ENCODE results near the gene XPO6.
A peak's percentile ranks its signal among the peaks of the same experiment; 100 is the strongest.
"Not testable (repeated sequence)": the region's sequence is repeated elsewhere in the genome, so short reads cannot be mapped to it uniquely, and the experiment has no call there.

Gene XPO6

DNA sequence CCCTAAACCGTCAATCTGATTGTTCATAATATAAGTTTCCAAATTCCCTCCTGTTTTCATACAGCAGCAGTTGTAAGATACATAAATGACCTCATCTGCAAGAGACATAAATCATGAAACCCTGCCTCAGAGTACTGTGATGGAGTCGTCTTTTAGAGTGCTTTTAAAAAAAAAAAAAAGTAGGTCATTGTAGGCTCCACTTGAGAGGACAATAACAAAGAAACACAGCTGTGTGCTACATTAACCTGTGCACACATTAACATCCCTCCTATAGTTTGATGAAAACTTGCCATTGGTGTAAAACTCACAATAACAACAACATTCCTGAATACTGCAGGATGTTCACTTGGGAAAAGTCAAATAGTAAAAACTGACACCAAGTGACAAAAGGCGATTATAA is 56.5 kb downstream of the XPO6 start:
- no peak for DNase-seq (ENCODE audit: low read depth in 2 of 3, low spot score in 1 of 3)

DNA sequence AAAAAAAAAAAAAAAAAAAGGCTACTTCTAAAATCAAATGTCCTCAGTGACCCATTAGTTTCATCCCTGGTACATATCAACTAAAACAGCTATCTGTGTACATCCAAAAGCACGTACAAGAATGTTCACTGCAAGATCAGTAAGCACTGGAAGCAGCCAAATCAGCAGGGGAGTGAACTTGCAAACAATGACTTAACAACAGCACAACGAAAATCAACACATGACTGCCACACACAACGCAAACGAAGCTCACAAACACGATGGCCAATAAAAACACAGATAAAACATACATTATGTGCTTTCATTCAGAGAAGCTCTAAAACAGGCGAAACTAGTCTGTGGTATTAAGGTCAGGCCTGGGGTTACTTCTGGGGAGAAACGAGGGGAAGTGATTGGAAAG is 60.6 kb downstream of the XPO6 start:
- DNase-seq (ENCODE audit: low read depth in 2 of 3, low spot score in 1 of 3): no peak

DNA sequence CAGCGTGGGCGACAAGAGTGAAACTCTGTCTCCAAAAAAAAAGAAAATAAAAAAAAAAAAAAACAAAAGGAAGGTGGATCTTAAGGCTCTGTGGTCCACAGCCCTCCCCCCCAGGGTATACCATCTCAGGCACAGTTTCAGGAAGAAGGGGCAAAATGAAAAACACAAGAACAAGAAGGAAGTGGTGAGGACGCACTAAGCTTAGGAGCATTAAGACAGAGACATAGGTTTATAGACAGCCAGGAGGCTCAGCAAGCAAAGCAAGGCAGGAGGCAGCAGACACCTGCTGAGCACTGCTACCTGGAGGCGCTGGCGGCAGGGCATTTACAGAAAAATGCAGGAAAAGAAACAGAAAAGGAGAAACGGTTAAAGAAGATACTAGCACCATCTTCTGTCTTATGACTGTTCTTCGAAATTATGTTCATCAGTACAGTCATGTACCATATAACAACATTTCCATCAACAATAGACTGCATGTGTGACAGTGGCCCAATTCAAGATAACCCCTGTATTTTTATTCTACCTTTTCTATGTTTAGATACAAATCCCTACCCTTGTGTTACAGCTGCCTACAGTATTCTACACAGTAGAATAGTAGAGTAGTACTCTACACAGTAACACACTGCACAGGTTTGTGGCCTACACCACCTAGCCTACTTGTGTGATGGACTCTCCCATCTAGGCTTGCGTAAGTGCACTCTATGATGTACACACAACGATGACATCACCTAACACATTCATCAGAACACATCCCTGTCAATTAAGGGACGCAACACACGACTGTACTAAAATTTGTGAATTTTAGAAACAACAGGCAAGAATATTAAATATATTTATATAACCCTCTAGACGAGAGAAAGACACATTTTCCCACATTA is 62.5 kb downstream of the XPO6 start:
- DNase-seq (ENCODE audit: low read depth in 2 of 3, low spot score in 1 of 3): no peak

GRCh38 chr16:28146536-28146935 is 65.2 kb downstream of the XPO6 start:
- no peak for DNase-seq (ENCODE audit: low read depth in 2 of 3, low spot score in 1 of 3)

- DNase-seq (ENCODE audit: low read depth in 2 of 3, low spot score in 1 of 3): no peak
Observed at GRCh38 chr16:28145796-28146195, 66.0 kb downstream of the XPO6 start.

DNA sequence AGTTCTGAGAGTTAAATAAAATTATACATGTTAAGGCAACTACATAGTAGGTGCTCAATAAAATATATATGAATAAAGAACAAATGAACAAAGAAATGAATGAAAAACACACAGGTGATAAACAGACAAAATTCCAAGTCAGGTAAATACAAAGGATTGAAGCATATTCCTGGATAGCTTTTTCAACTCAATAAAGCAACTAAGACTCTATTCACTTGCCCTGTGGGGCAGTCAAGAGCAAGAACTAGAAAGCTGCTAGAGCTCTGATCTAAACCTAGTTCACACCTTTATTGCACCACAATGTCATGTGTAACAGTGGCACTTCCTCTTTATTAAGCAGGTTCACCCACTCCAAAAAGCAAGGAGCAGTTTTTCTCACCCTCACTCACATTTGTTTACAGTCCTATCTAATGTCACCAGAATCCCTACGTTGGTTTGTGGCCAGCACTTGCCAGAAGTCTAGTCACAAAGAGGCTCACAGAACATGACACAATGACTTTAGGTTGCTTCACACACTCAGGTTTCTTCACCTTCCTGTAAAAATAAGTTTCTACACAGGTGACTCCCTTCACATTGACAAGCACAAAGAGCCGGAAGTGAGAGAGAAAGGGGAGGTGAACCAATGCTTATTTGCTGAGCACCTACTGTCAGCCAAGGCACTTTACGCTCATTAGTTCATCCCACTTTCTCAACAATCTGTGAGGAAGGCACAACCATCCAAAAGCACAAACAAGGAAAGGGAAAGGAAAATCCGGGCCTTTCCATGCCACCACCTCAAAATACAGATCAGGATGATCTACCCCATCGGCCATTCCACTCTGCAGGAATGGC is 70.8 kb downstream of the XPO6 start:
- DNase-seq (ENCODE audit: low read depth in 2 of 3, low spot score in 1 of 3): peak; percentile 8 to 46 (median 43)

GRCh38 chr16:28139530-28139929 is 72.2 kb downstream of the XPO6 start:
- DNase-seq (ENCODE audit: low read depth in 2 of 3, low spot score in 1 of 3): no peak

DNA sequence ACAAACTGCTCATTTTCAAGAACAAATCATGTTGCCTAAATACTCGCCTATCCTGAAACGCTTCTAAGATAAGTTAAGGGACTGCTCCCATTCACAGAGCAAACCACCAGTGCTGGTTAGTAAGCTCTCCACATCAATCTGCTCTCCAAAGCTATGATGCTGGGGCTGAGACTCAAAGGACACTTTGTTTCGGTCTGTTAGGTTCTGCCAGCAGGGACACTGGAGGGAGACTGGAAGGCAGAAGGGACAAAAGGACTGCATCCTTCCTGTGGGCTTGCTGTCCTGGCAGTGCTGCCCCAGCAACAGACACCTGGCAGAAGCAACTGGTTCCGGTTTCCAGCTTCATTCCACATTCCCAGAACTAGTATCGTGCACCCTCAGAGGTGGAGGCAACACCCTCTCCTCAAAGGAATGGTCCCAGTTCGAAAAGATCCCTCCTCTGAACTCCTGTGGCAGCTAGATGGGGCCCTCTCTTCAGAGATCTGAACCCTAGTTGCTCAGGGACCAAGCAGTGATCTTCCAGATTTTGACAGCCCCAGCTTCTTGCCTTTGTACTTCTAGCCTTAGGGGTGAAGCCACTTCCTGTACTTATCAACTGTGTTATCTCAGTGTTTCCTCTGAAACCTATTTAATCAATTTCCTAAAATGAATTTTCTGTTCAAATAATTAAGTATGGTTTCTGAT is 74.9 kb downstream of the XPO6 start:
- no peak for DNase-seq (ENCODE audit: low read depth in 2 of 3, low spot score in 1 of 3)

- no peak for DNase-seq (ENCODE audit: low read depth in 2 of 3, low spot score in 1 of 3)
Observed at GRCh38 chr16:28133666-28134065, 78.1 kb downstream of the XPO6 start.

- no peak for DNase-seq (ENCODE audit: low read depth in 2 of 3, low spot score in 1 of 3)
Observed at GRCh38 chr16:28131743-28132393, 79.9 kb downstream of the XPO6 start.

GRCh38 chr16:28131181-28131580 is 80.6 kb downstream of the XPO6 start:
- no peak for DNase-seq (ENCODE audit: low read depth in 2 of 3, low spot score in 1 of 3)

- DNase-seq (ENCODE audit: low read depth in 2 of 3, low spot score in 1 of 3): no peak
Observed at GRCh38 chr16:28130099-28131088, 81.4 kb downstream of the XPO6 start.

DNA sequence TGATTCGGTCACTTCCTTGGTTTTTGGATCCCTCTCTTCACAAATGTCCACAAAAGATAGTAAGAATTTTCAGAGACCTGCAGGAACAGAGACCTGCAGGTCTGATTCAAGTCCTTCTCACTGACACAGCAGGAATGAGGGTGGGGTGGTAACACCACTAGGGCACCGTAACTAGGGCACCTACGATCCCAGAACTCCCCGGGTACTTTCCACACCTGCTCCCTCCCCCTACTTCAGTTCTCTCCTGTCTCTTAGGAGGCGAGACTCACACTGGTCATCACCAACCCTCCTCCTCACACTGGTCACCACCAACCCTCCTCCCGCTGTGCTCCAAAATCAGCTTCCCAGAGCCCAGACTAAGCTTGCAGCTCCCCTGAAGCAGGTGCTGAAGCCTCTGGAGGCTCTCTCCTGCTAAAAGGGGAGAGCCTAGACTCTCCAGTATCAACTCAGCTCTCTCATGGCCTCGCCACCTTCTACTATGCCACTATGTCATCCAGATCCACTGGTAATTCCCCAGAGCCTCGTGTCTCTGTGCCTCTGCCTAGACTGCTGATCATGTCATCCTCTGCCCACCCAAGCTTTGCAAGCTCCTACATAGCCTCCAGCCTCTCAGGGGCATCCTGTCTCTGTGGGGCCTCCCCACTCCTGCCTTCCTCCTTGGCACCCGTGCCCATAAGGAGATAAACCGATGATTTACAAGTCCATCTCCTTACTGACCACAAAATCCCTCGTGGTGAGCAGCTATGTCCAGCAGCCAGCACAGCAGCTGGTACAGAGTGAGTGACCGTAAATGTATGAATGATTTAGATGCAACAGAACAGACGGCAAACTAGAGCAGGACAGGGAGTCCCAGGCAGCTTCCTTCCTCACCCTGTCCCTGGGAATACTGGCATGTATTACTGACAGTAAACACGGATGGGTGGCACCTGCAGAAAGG is 84.8 kb downstream of the XPO6 start:
- DNase-seq (ENCODE audit: low read depth in 2 of 3, low spot score in 1 of 3): no peak

GRCh38 chr16:28125592-28125991 is 86.2 kb downstream of the XPO6 start:
- no peak for DNase-seq (ENCODE audit: low read depth in 2 of 3, low spot score in 1 of 3)

- DNase-seq (ENCODE audit: low read depth in 2 of 3, low spot score in 1 of 3): no peak
Observed at GRCh38 chr16:28121527-28121926, 90.2 kb downstream of the XPO6 start.

DNA sequence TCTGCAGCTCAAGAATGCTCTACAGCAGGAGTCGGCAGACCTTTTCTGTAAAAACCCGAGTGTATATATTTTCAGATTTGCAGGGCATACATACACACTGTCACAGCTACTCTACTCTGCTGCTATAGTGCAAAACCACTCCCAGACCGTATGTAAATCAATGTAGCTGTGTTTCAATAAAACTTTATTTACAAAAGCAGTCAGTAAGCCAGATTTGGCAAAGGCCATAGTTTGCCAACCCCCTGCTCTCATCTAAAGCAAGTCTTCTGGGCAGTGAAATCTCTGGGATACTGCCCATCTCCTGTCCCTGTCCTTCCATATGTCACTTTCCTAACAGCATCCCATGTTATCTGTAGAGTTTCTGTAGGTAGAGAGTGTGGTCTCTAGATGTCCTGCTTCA is 91.0 kb downstream of the XPO6 start:
- DNase-seq (ENCODE audit: low read depth in 2 of 3, low spot score in 1 of 3): no peak

- DNase-seq (ENCODE audit: low read depth in 2 of 3, low spot score in 1 of 3): no peak
Observed at GRCh38 chr16:28118637-28119036, 93.1 kb downstream of the XPO6 start.

GRCh38 chr16:28117168-28117565 is 94.6 kb downstream of the XPO6 start:
- DNase-seq (ENCODE audit: low read depth in 2 of 3, low spot score in 1 of 3): no peak

DNA sequence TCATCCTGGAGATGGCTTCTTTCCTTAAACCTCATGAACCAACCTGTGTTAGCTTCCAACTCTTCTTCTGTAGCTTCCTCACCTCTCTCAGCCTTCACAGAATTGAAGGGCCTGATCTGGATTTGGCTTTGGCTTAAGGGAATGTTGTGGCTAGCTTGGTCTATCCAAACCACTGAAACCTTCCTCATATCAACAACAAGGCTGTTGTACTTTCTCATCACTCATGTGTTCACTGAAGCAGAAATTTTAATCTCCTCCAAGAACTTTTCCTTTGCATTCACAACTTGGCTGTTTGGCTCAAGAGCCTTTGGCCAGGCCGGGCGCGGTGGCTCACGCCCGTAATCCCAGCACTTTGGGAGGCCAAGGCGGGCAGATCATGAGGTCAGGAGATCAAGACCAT is 95.9 kb downstream of the XPO6 start:
- DNase-seq (ENCODE audit: low read depth in 2 of 3, low spot score in 1 of 3): not testable (repeated sequence)

Measured in stimulated activated CD4-positive, alpha-beta T cell treated with anti-CD3 and anti-CD28 coated beads, Interleukin-12 subunit alpha, Interleukin-12 subunit beta, amount 100 ng/mL, for 48 hours (primary cell).